Fibroblast of upper back skin (primary cell): ENCODE results near the gene PSMB8.
"Not testable (repeated sequence)": the region's sequence is repeated elsewhere in the genome, so short reads cannot be mapped to it uniquely, and the experiment has no call there.

Experiments
- DNase-seq: peaks from one replicate; pipeline ENCODE4 v3.0.0-alpha.2; 2013

Gene PSMB8

DNA sequence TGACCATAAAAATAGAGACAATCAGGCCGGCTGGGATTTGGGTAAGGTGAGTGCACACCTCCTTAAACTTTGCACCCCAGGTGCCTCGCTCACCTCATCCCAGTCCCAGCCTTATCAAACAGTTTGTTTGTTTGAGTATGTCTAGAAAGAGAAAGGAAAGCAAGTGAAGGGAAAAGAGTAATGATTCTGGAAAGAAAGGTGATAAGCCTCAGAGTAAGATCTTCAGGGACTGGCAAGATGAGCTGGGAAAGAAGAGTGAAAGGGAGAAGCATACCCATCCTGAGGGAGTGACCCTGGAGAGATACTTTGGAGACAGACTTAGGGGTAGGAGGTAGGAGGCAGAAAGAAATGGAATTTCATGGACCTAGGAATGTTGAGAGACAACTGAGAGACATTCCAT, 7.0 kb downstream of the PSMB8 start:
- no peak for DNase-seq

DNA sequence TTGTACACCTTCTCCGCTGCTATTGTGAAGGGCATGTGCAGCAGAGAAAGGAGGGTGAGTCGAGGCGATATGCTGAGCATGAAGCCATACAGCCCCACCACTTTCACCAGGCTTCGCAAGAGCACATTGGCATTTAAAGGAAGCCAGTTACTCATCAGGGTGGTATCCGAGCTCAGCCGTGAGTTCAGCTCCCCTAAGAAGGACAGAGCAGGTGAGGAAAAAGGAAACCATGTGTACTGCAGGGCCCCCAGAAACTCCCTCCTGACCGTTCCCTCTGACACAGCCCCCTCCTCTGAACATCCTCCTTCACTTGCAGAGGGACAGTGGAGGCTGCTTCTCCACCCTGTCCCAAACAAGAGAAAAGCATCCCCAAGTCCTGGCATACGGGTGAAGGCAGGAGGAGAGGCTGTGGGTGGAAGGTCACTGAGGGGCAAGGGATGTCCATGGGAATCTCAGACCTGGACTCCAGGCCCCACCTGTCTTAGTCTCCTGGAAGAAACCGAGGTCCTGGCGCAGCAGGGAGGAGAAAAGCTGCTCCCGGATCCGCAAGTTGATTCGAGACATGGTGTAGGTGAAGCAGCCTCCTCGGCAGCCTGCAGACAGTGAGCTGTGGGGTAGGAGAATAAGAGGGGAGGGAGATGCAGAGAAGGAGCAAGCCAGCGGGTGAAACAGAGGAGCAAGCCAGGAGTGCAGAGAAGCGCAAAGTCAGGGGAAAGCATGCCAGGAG, 8.5 kb downstream of the PSMB8 start:
- DNase-seq = no peak

DNA sequence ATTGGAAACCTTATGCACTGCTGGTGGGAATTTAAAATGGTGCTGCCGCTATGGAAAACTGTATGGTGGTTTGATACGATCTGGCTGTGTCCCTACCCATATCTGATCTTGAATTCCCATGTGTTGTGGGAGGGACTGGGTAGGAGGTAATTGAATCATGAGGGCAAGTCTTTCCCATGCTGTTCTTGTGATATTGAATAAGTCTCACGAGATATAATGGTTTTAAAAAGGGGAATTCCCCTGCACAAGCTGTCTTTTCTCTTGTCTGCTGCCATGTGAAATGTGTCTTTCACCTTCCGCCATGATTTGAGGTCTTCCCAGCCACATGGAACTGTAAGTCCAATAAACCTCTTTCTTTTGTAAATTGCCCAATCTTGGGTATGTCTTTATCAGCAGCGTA, 10.2 kb downstream of the PSMB8 start:
- no peak for DNase-seq

DNA sequence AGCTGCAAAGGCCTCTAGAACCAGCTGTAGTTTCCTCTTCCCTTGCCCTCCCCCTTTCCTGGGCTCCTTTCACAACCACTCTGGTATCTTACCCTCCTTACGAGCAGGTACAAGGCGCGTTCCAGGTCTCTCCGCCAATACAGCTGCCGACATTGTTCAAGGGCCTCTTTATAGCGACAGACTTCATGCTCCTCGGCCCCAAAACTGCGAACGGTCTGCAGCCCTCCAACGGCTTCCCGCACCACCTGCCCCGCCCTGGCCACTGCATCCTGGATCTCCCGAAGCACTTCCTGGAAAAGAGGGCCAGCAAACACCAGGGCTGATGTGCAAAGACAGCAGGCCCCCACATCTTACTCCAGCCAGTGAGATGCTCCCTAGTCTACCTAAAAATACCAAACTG, 11.3 kb downstream of the PSMB8 start:
- no peak for DNase-seq

DNA sequence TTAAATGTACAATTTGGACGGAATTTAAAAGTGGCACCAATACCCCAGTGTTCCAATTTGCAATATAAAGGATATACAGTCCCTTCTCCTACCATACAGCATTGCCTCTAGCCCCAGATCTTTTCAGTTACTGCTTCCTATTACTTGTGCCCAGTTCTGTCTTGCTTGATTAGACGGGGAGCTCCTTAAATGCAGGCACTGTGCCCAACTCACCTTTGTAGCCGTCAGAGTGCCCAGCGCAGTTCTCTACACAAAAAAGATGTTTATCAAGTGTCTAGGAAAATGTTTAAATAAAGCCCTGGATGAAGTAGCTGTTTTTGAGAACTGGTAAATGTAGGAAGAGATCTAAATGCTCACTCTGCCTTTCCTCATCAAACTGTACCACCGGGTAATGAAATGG, 12.9 kb downstream of the PSMB8 start:
- DNase-seq = no peak

DNA sequence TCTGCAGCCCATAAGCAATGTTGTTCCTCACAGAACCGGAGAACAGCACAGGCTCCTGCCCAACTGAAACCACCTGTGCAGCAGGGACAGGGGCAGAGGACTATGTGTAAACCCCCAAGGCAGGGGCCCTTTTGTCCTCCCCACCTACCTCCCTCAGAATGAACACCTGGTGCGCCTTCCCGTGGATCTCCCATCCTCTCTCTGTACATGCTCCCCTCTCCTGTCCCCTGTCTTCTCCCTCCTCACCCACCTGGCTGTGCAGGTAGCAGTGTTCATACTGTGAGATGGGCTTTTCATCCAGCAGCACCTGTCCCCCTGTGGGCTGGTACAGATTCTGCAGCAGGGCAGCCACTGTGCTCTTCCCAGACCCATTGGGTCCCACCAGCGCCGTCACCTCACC, 13.8 kb downstream of the PSMB8 start:
- no peak for DNase-seq

DNA sequence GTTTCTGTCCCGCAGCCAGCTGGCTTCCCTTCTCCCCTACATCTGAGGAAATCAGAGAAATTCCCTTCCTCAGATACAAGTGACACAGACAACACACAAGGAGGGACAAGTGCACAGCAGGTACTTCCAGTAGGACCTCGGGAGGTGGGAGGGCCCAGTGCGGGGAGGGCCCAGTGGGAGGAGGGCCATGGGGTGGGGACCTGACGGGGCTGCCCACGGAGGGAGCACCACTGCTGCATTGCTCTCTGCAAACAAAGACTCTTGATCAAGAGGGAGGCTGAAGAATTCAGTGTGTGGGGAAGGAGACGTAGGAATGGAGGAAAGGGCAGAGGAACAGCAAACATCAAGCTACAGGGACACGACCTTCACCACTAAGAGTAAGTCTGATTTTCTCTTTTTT, 14.4 kb downstream of the PSMB8 start:
- no peak for DNase-seq

DNA sequence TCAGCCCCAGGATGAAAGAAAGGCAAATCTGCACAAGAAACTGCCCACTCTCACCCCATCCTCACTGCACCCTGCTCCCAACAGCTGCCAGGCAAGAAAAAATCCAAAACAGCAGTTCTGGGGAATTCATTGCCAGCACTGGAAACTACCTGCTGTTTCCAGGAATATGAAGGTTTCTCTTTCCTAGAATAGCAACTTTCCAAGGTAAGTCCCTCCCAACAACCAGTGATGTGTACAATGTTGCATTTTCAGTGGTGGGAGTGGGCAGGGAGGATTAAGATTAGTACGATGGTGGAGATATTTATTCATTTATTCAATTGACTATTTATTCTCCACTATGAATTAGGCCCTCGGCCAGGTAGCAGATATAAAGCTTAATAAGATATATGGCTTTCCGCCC, 16.8 kb downstream of the PSMB8 start:
- DNase-seq = no peak

DNA sequence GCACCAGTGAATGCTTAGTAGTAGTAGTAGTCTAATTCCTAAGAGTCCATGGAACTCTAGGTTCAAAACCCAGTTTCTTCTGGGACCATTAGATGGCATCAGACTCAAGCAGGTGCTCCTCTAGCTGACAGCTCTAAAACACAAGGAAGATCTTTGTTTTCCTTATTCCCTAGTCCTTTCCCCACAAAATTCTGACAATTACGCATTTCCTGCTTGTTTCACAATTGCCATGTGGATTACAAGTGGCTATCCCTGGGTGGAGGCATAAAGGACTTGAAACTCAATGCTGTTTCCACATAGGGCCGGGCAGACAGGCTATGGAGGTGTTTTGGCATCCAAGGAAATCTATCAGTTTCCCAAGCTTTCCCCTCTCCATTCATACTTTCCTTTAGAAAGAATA, 17.9 kb downstream of the PSMB8 start:
- peak; percentile 39 for DNase-seq

DNA sequence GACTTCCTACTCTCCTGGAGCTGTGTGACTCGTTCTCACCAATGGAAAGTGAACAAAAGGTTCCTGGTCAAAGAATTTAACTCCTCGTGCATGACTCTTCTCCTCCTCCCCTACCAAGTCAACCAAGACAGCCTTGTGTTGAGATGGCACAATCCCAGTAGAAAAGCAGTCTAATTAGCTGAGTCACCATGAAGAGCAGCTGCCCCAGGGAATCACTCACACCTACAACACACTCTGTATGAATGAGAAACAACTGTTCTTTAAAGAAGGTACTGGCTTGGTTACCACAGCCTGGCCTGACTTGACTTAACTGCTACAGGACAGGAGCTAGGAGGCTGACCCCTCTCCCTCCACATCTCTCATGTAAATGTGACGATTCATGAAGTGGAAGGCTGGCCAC, 24.1 kb downstream of the PSMB8 start:
- DNase-seq = peak; percentile 75

DNA sequence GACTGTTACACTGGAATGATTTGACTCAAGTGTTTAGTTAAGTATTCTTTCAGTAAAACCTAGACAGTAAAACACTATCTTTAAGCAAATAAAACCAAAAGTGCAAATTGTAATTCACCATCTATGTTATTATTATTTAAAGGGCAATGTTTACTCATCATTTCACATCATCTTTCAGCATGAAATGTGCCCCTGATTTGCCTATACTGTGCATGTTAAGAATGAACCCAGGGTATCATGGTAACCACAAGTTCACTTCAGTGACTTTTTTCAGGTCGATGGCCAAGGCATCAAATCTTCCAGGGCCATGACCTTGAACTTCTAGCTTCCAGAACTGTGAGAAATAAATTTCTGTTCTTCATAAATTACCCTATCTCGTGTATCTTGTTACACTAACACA, 25.0 kb downstream of the PSMB8 start:
- DNase-seq = no peak

DNA sequence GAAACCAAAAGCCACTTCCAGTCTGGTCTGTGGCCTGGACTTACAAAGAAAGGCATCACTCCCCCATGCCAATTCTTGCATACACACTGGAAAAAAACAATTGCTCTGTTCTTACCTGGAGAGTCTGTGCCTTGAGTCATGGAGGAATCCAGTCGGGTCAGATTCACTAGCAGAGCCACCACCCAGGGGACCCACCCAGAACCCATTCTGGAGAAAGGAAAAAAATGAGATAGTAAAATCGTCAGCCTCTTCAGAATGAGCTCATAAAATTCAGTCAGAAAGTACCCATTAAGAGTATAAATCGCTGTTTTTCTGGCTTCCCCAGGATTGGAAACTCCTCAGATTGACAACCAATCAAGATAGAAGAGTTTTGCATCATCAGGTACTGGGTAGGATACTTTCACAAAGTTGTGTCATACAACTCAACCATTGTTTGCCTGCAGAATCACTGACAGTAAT, 27.1 kb downstream of the PSMB8 start, which contains the start of gene HLA-DOB:
Gene HLA-DOB, minus strand, starts transcription at position 257 of the 459 bp plus-strand sequence. Its CDS starts 51 bp downstream, at position 206.
- no peak for DNase-seq

DNA sequence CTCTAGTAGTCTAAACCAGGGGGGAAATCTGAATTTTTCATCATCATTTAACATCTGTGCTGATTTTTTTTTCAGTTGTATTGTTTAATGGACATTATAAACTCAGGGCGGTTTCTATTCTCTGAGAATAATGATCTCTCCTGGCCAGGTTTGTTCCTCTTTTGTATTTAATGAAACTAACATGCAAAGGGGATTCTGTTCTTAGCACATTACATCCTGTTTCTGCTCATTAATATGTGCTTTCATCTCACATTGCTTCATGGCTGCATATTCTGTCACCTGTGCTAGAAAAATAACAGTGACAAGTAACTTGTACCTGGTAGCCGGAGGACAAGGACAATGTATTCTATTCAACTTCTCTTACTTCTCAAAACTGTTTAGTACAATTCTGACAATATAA, 27.9 kb downstream of the PSMB8 start:
- no peak for DNase-seq

DNA sequence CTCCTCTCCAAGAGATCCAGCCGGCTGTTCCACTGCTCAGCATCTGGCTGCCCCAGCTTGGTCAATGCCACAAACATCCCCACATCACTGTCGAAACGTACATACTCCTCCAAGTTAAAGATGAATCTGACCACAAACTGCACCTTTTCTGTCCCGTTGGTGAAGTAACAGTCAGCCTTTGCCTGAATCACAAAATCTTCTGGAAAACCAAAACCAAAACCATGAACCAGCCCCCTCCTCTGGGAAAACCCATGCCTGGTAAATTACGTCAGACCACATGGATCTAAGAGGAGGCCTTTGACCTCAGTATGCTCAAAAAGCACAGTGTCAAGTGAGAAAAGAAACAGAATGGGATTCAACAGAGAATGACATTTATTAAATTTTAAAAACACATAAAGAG, 28.7 kb downstream of the PSMB8 start:
- peak; percentile 79 for DNase-seq

DNA sequence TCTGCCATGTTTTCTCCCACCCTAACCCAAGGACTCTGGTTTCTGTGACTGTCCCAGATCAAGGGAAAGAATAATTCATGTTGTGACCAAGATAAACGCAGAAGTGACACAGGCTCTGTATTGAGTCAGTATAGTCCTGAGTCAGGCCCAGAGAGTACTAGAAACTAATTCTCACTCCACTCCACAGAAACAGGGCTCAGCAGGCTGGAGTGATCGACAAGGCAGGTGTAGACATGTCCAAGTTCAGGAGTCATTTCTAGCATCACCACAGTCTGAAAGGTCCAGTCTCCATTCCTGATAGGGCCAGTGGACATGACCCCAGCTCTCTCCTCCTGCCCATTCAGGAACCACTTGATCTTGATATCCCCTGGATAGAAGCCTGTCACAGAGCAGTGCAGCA, 29.7 kb downstream of the PSMB8 start:
- no peak for DNase-seq

DNA sequence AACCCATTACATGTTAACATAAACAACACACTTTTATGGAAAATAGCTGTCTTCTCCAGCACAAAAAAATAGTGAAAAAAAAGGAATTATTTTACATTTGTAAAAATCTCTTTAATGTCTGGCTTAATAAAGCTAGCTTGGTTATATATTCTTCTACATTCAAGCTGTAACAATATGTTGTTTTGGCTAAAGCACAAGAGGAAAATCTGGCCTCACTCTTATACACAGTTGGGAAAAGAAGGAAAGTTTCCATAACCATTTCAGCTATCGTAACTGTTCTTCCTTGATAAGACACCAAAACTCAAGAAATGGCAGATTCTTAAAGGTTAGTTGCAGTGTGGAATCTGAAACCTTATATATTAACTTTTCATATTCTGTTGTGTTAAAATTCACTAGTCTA, 34.7 kb downstream of the PSMB8 start:
- DNase-seq = no peak

DNA sequence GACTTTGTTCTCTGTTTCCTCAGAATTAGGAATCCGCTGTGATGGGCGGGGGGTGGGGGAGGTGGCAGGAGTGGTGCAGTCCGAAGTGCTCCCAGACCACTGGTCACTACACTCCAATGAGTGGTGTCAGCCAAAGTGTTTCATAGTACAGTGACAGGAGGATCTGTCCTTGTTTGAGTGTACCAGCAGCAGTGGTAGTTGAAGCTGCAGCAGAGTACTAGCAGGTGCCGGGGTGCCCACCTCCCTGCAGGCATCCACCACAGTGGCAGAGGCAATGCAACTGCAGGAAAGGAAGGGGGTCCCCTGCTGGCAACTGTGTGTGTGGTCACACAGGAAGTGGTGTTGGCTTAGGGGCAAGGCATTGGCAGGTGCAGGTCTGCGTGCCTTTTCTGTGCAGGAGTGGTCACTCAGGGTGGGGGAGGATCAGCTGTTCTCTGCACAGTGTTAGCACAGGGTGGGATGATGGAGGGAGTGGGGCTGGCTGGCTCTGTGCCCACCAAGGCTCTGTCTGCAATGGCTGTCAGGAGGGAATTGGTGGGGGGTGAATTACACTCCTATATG, 36.7 kb downstream of the PSMB8 start:
- DNase-seq = no peak

DNA sequence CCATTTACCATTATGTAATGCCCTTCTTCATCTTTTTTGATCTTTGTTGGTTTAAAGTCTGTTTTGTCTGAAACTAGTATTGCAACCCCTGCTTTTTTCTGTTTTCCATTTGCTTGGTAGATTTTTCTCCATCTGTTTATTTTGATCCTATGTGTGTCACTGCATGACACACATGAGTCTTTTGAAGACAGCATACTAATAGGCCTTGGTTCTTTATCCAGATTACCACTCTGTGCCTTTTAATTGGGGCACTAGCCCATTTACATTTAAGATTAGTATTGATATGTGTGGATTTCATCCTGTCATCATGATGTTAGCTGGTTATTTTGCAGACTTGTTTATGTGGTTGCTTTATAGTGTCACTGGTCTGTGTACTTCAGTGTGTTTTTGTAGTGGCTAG, 38.4 kb downstream of the PSMB8 start:
- not testable (repeated sequence) for DNase-seq

DNA sequence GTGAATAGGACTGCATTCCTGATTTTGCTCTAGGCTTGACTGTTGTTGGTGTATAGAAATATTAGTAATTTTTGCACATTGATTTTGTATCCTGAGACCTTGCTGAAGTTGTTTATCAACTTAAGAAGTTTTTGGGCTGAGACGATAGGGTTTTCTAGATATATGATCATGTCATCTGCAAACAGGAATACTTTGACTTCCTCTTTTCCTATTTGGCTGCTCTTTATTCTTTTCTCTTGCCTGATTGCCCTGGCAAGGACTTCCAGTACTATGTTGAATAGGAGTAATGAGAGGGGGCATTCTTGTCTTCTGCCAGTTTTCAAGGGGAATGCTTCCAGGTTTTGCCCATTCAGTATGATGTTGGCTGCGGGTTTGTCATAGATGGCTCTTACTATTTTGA, 40.4 kb downstream of the PSMB8 start:
- no peak for DNase-seq

DNA sequence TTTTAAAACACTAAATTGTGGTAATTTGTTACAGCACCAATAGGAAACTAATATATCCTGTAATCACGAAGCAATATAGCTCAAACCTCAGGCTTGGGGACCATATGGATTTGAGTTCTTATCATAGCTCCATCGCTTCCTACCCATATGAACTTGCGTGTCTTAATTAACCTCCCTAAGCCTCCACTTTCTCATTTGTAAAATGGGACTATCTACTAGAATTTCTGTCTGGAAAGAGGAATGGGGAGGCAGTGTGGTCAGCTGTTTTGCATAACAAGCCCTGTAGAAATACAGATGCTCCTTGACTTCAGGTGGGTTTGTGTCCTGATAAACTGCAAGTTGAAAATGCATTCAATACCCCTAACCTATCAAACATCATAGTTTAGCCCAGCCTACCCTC, 44.1 kb downstream of the PSMB8 start:
- DNase-seq = no peak

DNA sequence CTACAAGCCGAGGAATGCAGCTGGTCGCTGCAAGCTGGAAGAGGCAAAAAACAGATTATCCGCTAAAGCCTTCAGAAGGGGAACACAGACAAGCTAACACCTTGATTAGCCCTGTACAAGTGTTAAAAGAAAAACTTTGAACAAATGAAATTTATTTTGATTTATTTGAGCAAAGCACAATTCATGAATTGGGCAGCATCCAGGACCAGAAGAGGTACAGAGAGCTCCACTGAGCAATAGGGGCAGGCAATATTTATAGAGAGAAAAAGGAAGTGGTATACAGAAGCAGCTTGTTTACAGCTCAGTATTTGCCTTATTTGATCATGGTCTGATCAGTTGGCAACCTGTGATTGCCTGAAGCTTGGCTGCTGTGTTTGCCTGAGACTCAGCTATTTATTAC, 44.7 kb downstream of the PSMB8 start:
- DNase-seq = no peak

DNA sequence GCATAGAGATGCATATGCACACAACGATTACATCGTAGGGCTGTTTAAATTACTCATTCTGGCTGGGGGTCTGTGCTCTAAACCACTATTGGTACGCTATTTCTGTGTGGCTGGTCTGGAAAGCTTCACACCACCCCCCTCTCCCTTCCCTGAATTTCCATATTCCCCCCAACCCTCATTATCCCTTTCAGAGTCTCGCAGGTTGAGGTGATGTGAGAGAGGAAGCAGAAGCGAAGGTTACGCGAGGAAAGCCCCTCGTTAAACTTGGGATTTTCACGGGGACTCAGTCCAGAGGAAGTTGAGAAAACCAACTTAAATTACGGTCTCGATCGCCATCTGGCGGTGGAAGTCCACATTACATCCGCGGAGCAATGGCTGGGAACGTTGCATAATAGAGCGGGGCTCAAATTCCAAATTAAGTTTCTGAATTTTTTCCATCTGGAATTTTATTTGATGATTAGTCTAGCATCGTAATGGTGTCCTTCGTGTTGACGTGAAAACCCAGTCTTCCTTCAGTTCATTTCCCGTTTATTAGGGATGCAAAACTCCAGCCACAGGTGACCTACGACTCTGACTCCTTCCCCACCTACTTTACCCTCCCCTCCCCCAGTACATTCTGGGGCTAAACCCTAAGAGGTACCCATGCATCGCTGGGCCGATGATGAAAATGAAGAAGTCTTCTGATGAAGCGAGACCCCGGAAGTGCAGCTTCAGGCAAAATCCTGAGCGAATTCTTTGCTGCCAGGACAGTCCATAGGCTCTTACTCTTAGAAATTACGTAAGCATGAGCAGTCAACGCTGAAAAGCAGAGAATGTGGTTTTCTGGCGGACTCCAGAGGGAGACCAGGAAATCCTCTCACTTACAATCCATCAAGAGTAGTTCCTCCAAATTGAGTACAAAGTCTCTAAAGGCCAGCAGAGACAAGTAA, 46.7 kb downstream of the PSMB8 start:
- peak; percentile 65 for DNase-seq

DNA sequence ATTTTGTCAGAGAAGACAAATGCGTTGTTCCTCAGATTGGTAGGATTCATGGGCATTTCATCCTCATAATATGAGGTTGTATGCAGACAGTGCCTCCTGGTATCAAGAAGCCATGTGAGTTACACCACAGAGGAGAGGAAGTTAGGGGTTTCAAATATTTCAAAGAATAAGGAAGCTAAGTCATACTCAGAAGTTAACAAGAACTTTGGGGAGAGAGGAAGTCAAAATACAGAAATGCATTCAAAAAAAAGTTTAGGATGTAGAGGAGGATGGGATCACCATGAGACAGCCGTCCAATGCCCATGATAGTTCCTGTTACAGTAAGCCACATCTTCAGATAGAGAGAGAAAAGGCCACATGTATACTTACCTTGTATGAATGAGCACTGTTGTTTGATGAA, 49.3 kb downstream of the PSMB8 start:
- no peak for DNase-seq

DNA sequence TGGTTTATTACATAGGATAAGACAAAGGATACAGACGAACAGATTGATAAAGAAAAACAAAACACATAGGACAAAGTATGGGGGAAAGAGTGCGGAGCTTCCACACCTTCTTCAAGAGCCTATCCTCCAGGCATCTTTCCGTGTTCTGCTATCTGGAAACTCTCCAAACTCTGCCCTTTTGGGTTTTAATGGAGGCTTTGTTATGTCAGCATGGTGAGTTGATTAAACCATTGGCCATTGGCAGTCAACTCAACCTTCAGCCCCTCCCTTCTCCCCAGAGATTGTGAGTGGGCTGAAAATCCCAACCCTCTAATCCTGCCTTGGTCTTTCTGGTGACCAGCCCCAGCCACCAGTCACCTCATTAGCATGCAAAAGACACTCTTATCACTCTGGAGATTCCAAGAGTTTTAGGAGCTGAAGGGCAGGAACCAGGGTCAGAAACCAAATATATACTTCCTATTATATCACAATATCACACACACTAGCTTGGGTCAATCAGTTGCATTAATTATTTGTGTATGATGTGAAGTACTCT, 50.9 kb downstream of the PSMB8 start:
- DNase-seq = no peak
